GM12865 (cell line): Measurements from ENCODE around the gene EMILIN1.

Source experiments
- DNase-seq: peaks from one replicate; pipeline ENCODE4 v3.0.0; 2010; ENCODE audit warnings: low read depth
- H3K4me3 ChIP-seq: 2 replicates; pipeline ENCODE4 v1.5.1; 2011; ENCODE audit warnings: mild to moderate bottlenecking, low read depth, low read length, control low read depth
- TF ChIP-seq, protein P1 (sequence below): IDR thresholded peaks from 2 replicates; pipeline ENCODE4 v1.5.1; 2011; ENCODE audit warnings: low read length, control low read depth, low read depth, inconsistent platforms; ENCODE audit not compliant: insufficient read depth; ENCODE audit errors: missing control alignments

EMILIN1 gene

DNA sequence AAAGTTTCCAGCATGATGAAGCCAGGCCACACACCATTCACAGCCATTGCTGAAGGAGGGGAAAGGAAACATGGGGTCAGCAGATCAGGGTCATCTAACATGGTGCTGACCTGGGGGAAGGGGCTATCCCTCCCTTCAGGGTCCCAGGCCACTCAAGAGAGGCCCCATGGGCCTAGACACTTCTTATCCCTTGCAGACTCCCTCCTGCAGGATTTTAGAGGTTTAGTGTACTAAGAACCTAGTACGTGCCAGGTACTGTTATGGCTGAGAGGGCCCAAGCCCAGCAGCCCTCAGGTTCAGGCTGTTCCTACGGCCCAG, 17.0 kb downstream of the EMILIN1 start:
- TF ChIP-seq, protein P1, sequence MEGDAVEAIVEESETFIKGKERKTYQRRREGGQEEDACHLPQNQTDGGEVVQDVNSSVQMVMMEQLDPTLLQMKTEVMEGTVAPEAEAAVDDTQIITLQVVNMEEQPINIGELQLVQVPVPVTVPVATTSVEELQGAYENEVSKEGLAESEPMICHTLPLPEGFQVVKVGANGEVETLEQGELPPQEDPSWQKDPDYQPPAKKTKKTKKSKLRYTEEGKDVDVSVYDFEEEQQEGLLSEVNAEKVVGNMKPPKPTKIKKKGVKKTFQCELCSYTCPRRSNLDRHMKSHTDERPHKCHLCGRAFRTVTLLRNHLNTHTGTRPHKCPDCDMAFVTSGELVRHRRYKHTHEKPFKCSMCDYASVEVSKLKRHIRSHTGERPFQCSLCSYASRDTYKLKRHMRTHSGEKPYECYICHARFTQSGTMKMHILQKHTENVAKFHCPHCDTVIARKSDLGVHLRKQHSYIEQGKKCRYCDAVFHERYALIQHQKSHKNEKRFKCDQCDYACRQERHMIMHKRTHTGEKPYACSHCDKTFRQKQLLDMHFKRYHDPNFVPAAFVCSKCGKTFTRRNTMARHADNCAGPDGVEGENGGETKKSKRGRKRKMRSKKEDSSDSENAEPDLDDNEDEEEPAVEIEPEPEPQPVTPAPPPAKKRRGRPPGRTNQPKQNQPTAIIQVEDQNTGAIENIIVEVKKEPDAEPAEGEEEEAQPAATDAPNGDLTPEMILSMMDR = no peak
- DNase-seq = no peak
- no peak overlapping the region for H3K4me3 ChIP-seq

DNA sequence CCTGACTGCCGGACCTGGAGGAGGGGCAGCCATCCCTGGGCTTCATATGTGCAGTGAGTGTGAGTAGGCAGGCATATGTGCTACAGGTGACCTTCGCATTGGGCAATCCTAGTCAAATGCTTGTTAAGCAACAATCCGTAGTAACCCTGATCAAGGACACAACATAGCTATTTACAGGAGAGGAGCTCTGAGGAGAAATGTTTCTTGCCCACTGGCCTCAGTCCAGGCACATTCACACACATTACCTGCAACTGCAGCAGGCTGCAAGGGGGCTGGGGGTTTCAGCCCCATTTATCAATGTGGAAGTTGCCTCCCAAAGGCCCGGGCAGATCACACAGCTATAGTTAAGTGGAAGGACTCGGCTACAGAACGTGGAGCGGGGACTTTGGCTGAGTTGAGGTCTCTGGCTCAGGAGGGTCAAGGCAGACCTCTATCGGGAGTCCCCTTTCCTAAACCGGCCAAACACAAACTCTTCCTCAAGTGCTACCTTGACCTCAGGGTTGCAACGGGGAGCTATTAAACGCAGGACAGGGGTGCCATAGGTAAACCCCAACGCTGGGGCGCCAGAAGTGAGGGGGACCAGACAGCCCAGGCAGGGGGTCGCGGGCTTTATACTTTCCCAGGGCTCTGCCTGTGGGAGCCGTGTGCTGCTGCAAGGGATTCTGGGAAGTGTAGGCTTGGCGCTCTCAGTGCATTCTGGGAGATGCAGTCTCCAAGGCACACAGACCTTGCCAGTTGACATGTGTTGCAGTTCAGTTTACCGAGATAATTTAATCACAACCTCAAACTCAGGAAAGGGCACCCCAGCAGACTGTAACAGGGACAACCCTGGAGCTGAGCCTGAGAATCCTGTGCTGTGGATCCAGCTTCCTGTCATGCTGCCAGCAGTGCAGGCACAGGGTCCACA, 17.6 kb downstream of the EMILIN1 start:
- peak; percentile 65 for DNase-seq
- TF ChIP-seq, protein P1 = no peak
- H3K4me3 ChIP-seq = no peak overlapping the region

DNA sequence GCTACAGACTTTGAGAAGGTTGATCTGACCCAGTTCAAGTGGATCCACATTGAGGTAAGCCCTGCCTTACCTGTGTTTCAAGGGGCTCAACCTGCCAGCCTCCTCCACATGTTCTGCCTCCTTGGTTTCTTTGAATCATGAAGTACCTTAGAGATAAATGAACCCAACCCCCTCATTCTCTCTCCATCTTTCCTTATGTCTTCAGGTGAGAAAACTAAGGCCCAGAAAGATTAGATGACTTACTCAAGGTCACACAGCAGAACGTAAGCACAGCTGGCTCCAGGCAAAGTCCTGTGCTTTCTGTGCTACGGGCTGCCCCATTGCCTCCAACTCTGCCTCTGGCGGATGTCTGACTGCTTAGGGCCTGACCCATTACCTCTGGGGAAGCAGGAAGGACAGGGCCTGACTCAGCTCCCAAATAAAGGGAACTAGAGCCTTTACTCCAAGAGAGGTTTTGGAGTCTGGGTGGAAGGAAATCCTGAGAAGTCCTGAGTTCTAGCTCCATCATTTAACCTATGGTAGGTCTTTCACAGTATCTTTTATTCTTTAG, 18.4 kb downstream of the EMILIN1 start:
- DNase-seq = no peak
- TF ChIP-seq, protein P1 = no peak
- no peak overlapping the region for H3K4me3 ChIP-seq

DNA sequence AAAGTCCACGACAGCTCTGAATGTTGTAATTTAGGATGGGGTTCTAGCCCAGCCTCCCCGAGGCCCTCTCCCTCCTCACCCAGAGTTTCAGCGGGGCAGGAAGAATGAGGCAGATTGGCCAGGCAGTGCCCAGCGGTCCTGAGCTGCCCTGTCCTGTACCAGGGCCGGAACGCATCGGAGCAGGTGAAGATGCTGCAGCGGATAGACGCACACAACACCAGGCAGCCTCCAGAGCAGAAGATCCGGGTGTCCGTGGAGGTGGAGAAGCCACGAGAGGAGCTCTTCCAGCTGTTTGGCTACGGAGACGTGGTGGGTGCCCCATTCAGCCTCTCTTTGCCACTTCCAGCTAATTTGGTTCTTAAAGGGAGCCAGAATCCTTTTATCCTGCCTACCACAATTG, 18.9 kb downstream of the EMILIN1 start:
- TF ChIP-seq, protein P1 = no peak
- no peak for DNase-seq
- no peak overlapping the region for H3K4me3 ChIP-seq

DNA sequence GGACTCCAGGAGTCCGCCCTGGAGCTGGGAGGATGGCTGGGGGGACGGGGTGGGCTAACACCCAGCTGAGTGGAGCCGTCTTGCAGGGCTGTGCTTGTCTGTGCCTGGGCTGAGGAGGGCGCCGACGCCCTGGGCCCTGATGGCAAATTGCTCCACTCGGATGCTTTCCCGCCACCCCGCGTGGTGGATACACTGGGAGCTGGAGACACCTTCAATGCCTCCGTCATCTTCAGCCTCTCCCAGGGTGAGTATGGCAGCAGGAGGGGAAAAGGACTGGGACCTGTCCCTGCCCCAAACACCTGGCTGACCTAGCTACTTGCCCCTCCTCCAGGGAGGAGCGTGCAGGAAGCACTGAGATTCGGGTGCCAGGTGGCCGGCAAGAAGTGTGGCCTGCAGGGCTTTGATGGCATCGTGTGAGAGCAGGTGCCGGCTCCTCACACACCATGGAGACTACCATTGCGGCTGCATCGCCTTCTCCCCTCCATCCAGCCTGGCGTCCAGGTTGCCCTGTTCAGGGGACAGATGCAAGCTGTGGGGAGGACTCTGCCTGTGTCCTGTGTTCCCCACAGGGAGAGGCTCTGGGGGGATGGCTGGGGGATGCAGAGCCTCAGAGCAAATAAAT, 21.0 kb downstream of the EMILIN1 start:
- no peak overlapping the region for H3K4me3 ChIP-seq
- no peak for DNase-seq
- TF ChIP-seq, protein P1 = no peak

DNA sequence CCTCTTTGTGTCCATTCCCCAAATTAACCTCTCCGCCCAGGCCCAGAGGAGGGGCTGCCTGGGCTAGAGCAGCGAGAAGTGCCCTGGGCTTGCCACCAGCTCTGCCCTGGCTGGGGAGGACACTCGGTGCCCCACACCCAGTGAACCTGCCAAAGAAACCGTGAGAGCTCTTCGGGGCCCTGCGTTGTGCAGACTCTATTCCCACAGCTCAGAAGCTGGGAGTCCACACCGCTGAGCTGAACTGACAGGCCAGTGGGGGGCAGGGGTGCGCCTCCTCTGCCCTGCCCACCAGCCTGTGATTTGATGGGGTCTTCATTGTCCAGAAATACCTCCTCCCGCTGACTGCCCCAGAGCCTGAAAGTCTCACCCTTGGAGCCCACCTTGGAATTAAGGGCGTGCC, 21.6 kb downstream of the EMILIN1 start:
- no peak for DNase-seq
- TF ChIP-seq, protein P1 = no peak
- H3K4me3 ChIP-seq = no peak overlapping the region

DNA sequence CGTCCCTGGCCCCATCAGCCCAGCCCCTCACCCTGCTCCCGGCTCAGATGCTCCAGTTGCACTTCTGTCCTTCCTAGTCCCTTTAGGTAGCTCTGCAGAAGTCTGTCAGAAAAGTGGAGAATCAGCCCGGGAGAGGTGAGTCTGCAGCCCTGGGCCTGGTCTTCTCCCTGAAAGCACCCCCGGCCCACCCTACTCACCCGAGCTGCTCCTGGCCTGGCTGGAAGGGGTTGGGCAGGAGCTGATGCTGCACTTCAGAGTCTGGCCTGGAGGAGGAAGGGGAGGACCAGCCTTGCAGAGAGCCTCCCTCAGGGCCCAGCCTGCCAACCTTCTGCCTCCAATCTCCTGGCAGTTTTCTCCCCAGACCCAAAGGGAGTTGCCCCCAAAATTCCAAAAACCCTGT, 23.9 kb downstream of the EMILIN1 start:
- no peak overlapping the region for H3K4me3 ChIP-seq
- TF ChIP-seq, protein P1 = no peak
- DNase-seq = no peak
